Suprapubic skin (tissue), 4 donors: ENCODE data around the gene GRK5.

ENCODE experiments used
- EP300 ChIP-seq: sonication (generic); formaldehyde crosslinking; IDR thresholded peaks from one replicate; pipeline ENCODE4 v1.6.1; 2017; ENCODE audit warnings: antibody characterized with exemption
- POLR2AphosphoS5 ChIP-seq, 3 donors: sonication (generic); formaldehyde crosslinking; IDR thresholded peaks; one replicate each; pipeline ENCODE4 v1.6.1; 2017; ENCODE audit warnings: antibody characterized with exemption in 3 of 3
- TF ChIP-seq, protein P1 (sequence below), 2 donors: fragments of 200-600 bp in 1 of 2; fragments of 450-650 bp in 1 of 2; sonication (generic) in 1 of 2; IDR thresholded peaks; one replicate each; pipeline ENCODE4 v1.5.1; 2016 to 2019; ENCODE audit warnings: antibody characterized with exemption in 2 of 2, mild to moderate bottlenecking in 1 of 2, moderate library complexity in 1 of 2

- TF ChIP-seq, protein P1, sequence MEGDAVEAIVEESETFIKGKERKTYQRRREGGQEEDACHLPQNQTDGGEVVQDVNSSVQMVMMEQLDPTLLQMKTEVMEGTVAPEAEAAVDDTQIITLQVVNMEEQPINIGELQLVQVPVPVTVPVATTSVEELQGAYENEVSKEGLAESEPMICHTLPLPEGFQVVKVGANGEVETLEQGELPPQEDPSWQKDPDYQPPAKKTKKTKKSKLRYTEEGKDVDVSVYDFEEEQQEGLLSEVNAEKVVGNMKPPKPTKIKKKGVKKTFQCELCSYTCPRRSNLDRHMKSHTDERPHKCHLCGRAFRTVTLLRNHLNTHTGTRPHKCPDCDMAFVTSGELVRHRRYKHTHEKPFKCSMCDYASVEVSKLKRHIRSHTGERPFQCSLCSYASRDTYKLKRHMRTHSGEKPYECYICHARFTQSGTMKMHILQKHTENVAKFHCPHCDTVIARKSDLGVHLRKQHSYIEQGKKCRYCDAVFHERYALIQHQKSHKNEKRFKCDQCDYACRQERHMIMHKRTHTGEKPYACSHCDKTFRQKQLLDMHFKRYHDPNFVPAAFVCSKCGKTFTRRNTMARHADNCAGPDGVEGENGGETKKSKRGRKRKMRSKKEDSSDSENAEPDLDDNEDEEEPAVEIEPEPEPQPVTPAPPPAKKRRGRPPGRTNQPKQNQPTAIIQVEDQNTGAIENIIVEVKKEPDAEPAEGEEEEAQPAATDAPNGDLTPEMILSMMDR (IDR thresholded peaks at IDR 0.05): no peak
- TF ChIP-seq EP300 (no peak), POLR2AphosphoS5 (IDR thresholded peaks at IDR 0.05) (no peak)
Observed at GRCh38 chr10:119424258-119424975, 217.0 kb downstream of the GRK5 start.
